Measurements from ENCODE around the gene REXO5.

Gene REXO5

GRCh38 chr16:20781697-20782096, 24.6 kb upstream of the REXO5 start:
- no peak overlapping the region for H3K4me3 ChIP-seq (ENCODE audit: low read depth, low read length)
- DNase-seq (ENCODE audit: low read depth) = no peak
- no peak for TF ChIP-seq CTCF (IDR thresholded peaks at IDR 0.05; ENCODE audit: control insufficient read depth, extremely low read depth, insufficient read depth)

GRCh38 chr16:20782470-20782869, 23.9 kb upstream of the REXO5 start:
- no peak for TF ChIP-seq CTCF (IDR thresholded peaks at IDR 0.05; ENCODE audit: control insufficient read depth, extremely low read depth, insufficient read depth)
- no peak for DNase-seq (ENCODE audit: low read depth)
- no peak overlapping the region for H3K4me3 ChIP-seq (ENCODE audit: low read depth, low read length)

- H3K4me3 ChIP-seq (ENCODE audit: low read depth, low read length) = no peak overlapping the region
- no peak for DNase-seq (ENCODE audit: low read depth)
- TF ChIP-seq CTCF (IDR thresholded peaks at IDR 0.05; ENCODE audit: control insufficient read depth, extremely low read depth, insufficient read depth) = no peak
These were observed 22.1 kb upstream of the REXO5 start for GRCh38 chr16:20784204-20784603.

GRCh38 chr16:20789130-20789529, 17.2 kb upstream of the REXO5 start:
- no peak for TF ChIP-seq CTCF (IDR thresholded peaks at IDR 0.05; ENCODE audit: control insufficient read depth, extremely low read depth, insufficient read depth)
- DNase-seq (ENCODE audit: low read depth) = no peak

DNA sequence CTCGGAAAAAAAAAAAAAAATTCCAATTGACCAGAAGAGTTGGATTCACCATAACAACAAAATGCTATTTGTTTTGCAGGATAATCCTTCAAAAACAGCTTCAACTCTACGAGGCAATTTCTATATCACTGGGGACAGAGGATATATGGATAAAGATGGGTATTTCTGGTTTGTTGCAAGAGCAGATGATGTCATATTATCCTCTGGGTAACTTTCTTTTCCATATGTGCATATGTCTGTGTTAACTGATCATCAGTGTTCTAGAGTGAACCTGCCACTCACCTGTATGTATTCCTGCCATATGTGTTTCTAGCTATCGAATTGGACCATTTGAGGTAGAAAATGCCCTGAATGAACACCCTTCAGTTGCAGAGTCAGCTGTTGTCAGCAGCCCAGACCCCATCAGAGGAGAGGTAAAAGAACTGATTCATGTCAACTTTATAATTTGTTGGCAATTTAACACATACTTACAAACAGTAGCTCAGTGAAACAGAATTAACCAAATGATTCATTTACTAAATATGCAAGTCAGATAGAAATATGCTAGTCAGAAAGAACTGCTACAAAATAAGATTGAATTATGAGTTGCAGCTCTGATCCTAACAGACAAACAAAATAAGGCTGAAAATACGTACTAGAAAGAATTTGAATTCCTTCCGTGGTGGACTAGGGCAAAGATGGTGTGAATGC, 14.3 kb upstream of the REXO5 start:
- TF ChIP-seq CTCF (IDR thresholded peaks at IDR 0.05; ENCODE audit: control insufficient read depth, extremely low read depth, insufficient read depth) = no peak
- no peak for DNase-seq (ENCODE audit: low read depth)
- H3K4me3 ChIP-seq (ENCODE audit: low read depth, low read length) = no peak overlapping the region

More at GRCh38 chr16:20789130-20789529, 17.2 kb upstream of the REXO5 start:
- H3K4me3 ChIP-seq (ENCODE audit: low read depth, low read length) = no peak overlapping the region

DNA sequence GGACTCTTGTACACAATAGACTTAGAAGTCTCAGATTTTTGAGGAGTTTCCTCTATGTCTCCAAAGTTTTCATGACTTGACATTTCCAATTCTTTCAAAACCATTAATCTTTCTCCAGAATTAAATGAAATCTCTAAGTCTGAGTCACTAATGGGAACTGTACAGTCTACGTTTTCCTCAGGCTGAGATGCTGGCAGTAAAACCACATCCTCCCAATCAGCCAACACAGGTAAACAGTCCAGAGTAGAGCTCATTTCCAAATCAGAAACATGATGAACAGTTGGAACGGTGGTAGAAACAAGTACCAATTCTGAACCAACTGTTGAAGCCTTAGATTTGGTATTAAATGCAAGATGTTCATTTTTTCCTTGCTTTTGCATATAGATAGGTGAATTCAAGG, 8.0 kb upstream of the REXO5 start:
- DNase-seq (ENCODE audit: low read depth) = no peak
- no peak for TF ChIP-seq CTCF (IDR thresholded peaks at IDR 0.05; ENCODE audit: control insufficient read depth, extremely low read depth, insufficient read depth)
- H3K4me3 ChIP-seq (ENCODE audit: low read depth, low read length) = no peak overlapping the region

- H3K4me3 ChIP-seq (ENCODE audit: low read depth, low read length) = no peak overlapping the region
- TF ChIP-seq CTCF (IDR thresholded peaks at IDR 0.05; ENCODE audit: control insufficient read depth, extremely low read depth, insufficient read depth) = peak; percentile 62
- no peak for DNase-seq (ENCODE audit: low read depth)
These were observed 6.7 kb upstream of the REXO5 start for GRCh38 chr16:20799599-20799998.
